ENCODE data around the gene KIF12. TPM values are rescaled to one million over a fixed set of nuclear protein-coding genes. Genes with fewer than 3 reads are reported as not detected.

The KIF12 gene
- total RNA-seq, 4 donors from 2014 or later, result 1.2 TPM; not detected in 3

DNA sequence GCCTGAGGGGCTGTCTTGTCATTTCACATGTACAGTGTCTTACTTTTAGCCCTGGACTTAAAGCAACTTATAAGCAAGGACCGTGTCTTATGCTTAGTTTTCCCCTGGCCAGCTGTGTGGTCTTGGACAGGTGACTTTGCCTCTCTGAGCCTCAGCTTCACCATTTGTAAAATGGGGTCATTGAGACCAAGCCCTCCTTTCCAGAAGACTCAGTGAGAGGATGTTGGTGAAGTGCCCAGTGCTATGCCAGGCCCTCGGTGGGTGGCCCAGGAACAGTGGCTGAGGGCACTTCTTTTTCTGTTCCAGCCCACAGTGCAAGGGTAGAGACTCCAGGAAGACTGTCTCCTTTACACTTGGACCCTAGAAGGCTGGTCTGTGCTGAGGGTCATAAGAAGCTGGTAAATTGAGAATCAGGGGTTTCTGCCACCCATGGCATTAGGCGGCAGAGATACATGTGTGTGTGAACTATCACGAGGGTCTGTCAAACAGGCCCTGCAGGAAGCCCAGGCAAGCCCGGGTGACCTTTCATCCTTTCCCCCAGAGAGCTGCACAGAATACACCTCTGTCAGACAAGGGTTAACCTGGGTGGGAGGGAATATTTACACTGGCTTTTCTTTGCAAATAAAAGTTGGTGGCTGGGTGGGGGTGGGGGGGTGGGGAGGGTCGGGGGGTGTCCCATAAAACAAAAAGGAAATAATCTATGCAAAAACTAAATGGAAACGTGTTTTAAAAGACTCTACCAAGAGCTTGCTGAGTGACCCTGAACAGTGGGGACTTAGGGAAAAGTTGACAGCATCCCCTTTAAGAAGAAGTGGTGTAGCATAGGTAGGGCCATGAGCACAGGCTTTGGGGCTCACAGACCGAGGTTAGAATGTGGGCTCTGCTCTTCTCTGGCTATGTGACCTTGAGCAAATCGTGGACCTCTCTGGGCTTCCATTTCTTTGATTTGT lies 20.4 kb upstream of the KIF12 start:
- no peak for TF ChIP-seq POLR2A (IDR thresholded peaks at IDR 0.05)
- TF ChIP-seq, protein P1, sequence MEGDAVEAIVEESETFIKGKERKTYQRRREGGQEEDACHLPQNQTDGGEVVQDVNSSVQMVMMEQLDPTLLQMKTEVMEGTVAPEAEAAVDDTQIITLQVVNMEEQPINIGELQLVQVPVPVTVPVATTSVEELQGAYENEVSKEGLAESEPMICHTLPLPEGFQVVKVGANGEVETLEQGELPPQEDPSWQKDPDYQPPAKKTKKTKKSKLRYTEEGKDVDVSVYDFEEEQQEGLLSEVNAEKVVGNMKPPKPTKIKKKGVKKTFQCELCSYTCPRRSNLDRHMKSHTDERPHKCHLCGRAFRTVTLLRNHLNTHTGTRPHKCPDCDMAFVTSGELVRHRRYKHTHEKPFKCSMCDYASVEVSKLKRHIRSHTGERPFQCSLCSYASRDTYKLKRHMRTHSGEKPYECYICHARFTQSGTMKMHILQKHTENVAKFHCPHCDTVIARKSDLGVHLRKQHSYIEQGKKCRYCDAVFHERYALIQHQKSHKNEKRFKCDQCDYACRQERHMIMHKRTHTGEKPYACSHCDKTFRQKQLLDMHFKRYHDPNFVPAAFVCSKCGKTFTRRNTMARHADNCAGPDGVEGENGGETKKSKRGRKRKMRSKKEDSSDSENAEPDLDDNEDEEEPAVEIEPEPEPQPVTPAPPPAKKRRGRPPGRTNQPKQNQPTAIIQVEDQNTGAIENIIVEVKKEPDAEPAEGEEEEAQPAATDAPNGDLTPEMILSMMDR (IDR thresholded peaks at IDR 0.05), result no peak
- no peak for DNase-seq
- H3K36me3 ChIP-seq, result no peaks in the 10 kb centered on the region
- no peak overlapping the region for H3K4me3 ChIP-seq
- H3K27me3 ChIP-seq, result peaks cover 0 to 46% (median 0%) of the 10 kb centered on the region in 4 donors
- H3K9me3 ChIP-seq, result no peaks in the 10 kb centered on the region
- intact Hi-C loops (cut with DNase I), result no loop called here
- WGBS, 2 donors, result 36 to 50% methylated on average over 4 to 5 of the region's 9 CpGs
- no peaks in the 10 kb centered on the region for H3K4me1 ChIP-seq
- H3K27ac ChIP-seq, result no peak overlapping the region

- Histone ChIP-seq H3K4me1 (peaks cover 0 to 6% (median 3%) of the 10 kb centered on the region in 3 donors), H3K9me3 (no peaks in the 10 kb centered on the region), H3K27me3 (peaks cover 0 to 55% (median 0%) of the 10 kb centered on the region in 4 donors), H3K36me3 (no peaks in the 10 kb centered on the region), H3K4me3 (no peak overlapping the region), H3K27ac (no peak overlapping the region)
- TF ChIP-seq POLR2A (IDR thresholded peaks at IDR 0.05), result no peak
- TF ChIP-seq, protein P1 (IDR thresholded peaks at IDR 0.05), result no peak
- intact Hi-C loops (cut with DNase I), result no loop called here
- 45 to 57% methylated on average over 14 to 15 of the region's 21 CpGs for WGBS, 2 donors
- no peak for DNase-seq
These were observed 19.1 kb upstream of the KIF12 start for GRCh38 chr9:114117996-114118830.

GRCh38 chr9:114117614-114117995 lies 18.5 kb upstream of the KIF12 start:
- peaks cover 0 to 61% (median 0%) of the 10 kb centered on the region in 4 donors for H3K27me3 ChIP-seq
- TF ChIP-seq POLR2A (IDR thresholded peaks at IDR 0.05), result no peak
- TF ChIP-seq, protein P1 (IDR thresholded peaks at IDR 0.05), result no peak
- H3K27ac ChIP-seq, result no peak overlapping the region
- peaks cover 0 to 12% (median 6%) of the 10 kb centered on the region in 3 donors for H3K4me1 ChIP-seq
- intact Hi-C loops (cut with DNase I), result no loop called here
- DNase-seq, result no peak
- no peak overlapping the region for H3K4me3 ChIP-seq
- no peaks in the 10 kb centered on the region for H3K9me3 ChIP-seq
- H3K36me3 ChIP-seq, result no peaks in the 10 kb centered on the region
- WGBS, 2 donors, result 85 to 89% methylated on average over 4 to 7 of the region's 7 CpGs

GRCh38 chr9:114116126-114116747 lies 17.1 kb upstream of the KIF12 start:
- peaks cover 0 to 64% (median 0%) of the 10 kb centered on the region in 4 donors for H3K27me3 ChIP-seq
- 79 to 86% methylated on average over 6 to 8 of the region's 12 CpGs for WGBS, 2 donors
- H3K4me3 ChIP-seq, result no peak overlapping the region
- H3K27ac ChIP-seq, result no peak overlapping the region
- H3K9me3 ChIP-seq, result no peaks in the 10 kb centered on the region
- intact Hi-C loops (cut with DNase I), result no loop called here
- H3K4me1 ChIP-seq, result peaks cover 0 to 19% (median 6%) of the 10 kb centered on the region in 3 donors
- no peak for TF ChIP-seq POLR2A (IDR thresholded peaks at IDR 0.05)
- TF ChIP-seq, protein P1 (IDR thresholded peaks at IDR 0.05), result no peak
- H3K36me3 ChIP-seq, result no peaks in the 10 kb centered on the region
- no peak for DNase-seq

Measured in esophagus squamous epithelium (tissue), 5 donors.